Ishikawa (cell line): Measurements from ENCODE around the gene NOSTRIN.

Experiments
- CEBPB ChIP-seq: IDR thresholded peaks from 2 replicates; pipeline ENCODE4 v1.6.1; 2012
- CREB1 ChIP-seq: IDR thresholded peaks from 2 replicates; pipeline ENCODE4 v1.6.1; 2012; ENCODE audit warnings: low read depth
- EGR1 ChIP-seq: IDR thresholded peaks from 2 replicates; pipeline ENCODE4 v1.6.1; 2012
- EP300 ChIP-seq: IDR thresholded peaks from 2 replicates; pipeline ENCODE4 v1.6.1; 2012; ENCODE audit warnings: borderline replicate concordance
- FOXM1 ChIP-seq: IDR thresholded peaks from 2 replicates; pipeline ENCODE4 v1.6.1; 2012; ENCODE audit warnings: low read depth, borderline replicate concordance
- MAX ChIP-seq: IDR thresholded peaks from 2 replicates; pipeline ENCODE4 v1.6.1; 2012
- NFIC ChIP-seq: IDR thresholded peaks from 2 replicates; pipeline ENCODE4 v1.6.1; 2012
- RAD21 ChIP-seq: IDR thresholded peaks from 2 replicates; pipeline ENCODE4 v1.6.1; 2012; ENCODE audit warnings: low read depth
- REST ChIP-seq: IDR thresholded peaks from 2 replicates; pipeline ENCODE4 v1.6.1; 2012; ENCODE audit warnings: low read depth, mild to moderate bottlenecking
- TAF1 ChIP-seq: IDR thresholded peaks from 2 replicates; pipeline ENCODE4 v1.6.1; 2012; ENCODE audit warnings: low read depth, mild to moderate bottlenecking
- TCF12 ChIP-seq: IDR thresholded peaks from 2 replicates; pipeline ENCODE4 v1.6.1; 2012; ENCODE audit warnings: low read depth
- TEAD4 ChIP-seq: IDR thresholded peaks from 2 replicates; pipeline ENCODE4 v1.6.1; 2012
- USF1 ChIP-seq: IDR thresholded peaks from 2 replicates; pipeline ENCODE4 v1.6.1; 2012
- YY1 ChIP-seq: IDR thresholded peaks from 2 replicates; pipeline ENCODE4 v1.6.1; 2012; ENCODE audit warnings: low read depth
- ZBTB7A ChIP-seq: IDR thresholded peaks from 2 replicates; pipeline ENCODE4 v1.6.1; 2012; ENCODE audit warnings: low read depth

Gene NOSTRIN

GRCh38 chr2:168821577-168821976 is 19.1 kb downstream of the NOSTRIN start:
- TF ChIP-seq CREB1: no peak
- no peak for TF ChIP-seq MAX
- no peak for TF ChIP-seq TEAD4
- TF ChIP-seq TAF1: no peak
- no peak for TF ChIP-seq YY1
- TF ChIP-seq CEBPB: no peak
- no peak for TF ChIP-seq FOXM1
- TF ChIP-seq TCF12: no peak
- TF ChIP-seq ZBTB7A: no peak
- no peak for TF ChIP-seq USF1
- no peak for TF ChIP-seq NFIC
- no peak for TF ChIP-seq RAD21
- TF ChIP-seq REST: no peak
- TF ChIP-seq EP300: no peak
- TF ChIP-seq EGR1: no peak

GRCh38 chr2:168821992-168822391 is 19.6 kb downstream of the NOSTRIN start:
- TF ChIP-seq YY1: no peak
- TF ChIP-seq CREB1: no peak
- TF ChIP-seq RAD21: no peak
- TF ChIP-seq FOXM1: no peak
- TF ChIP-seq EP300: no peak
- no peak for TF ChIP-seq EGR1
- TF ChIP-seq USF1: no peak
- no peak for TF ChIP-seq NFIC
- TF ChIP-seq TCF12: no peak
- no peak for TF ChIP-seq REST
- TF ChIP-seq CEBPB: no peak
- TF ChIP-seq MAX: no peak
- no peak for TF ChIP-seq TAF1
- TF ChIP-seq TEAD4: no peak
- no peak for TF ChIP-seq ZBTB7A

- no peak for TF ChIP-seq TAF1
- no peak for TF ChIP-seq REST
- TF ChIP-seq RAD21: no peak
- TF ChIP-seq EP300: no peak
- TF ChIP-seq FOXM1: no peak
- no peak for TF ChIP-seq TCF12
- TF ChIP-seq YY1: no peak
- no peak for TF ChIP-seq CEBPB
- no peak for TF ChIP-seq USF1
- TF ChIP-seq ZBTB7A: no peak
- no peak for TF ChIP-seq MAX
- TF ChIP-seq EGR1: no peak
- no peak for TF ChIP-seq NFIC
- TF ChIP-seq TEAD4: no peak
Measured at GRCh38 chr2:168825126-168825525, 22.7 kb downstream of the NOSTRIN start.

GRCh38 chr2:168830958-168831357 is 28.5 kb downstream of the NOSTRIN start:
- TF ChIP-seq TEAD4 (no peak), TCF12 (no peak), ZBTB7A (no peak), EP300 (no peak), REST (no peak), CEBPB (no peak), MAX (no peak), YY1 (no peak), TAF1 (no peak)
